Measurements from ENCODE around the gene SACM1L. TPM values are rescaled to one million over a fixed set of nuclear protein-coding genes. Genes with fewer than 3 reads are reported as not detected.

SACM1L gene
- total RNA-seq, 1 donor from 2014 or later, result 26.6 TPM

DNA sequence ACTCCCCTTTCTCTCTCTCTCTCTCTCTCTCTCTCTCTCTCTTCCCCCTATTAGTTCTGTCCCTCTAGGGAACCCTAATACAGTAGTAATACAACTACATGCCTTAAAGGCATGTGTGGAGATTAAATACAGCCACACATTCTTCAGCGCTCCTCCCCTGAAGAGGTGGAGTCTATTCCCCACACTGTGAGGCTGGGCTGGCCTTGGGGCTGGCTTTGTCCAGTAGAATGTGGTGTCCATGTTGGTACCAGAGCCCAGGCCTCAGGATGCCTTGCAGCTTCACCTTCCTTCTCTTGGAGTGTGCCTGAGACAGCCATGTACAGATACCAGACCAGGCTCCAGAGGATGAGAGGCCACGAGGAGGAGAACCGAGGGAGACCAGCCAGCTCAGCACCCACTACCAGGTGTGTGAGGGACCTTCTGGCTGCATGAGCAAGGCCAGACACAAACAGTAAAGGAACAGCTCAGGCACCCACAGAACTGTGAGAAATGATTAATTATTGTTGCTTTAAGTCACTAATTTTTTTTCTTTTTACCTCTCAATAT is 96.5 kb downstream of the SACM1L start:
- TF ChIP-seq, protein P1, sequence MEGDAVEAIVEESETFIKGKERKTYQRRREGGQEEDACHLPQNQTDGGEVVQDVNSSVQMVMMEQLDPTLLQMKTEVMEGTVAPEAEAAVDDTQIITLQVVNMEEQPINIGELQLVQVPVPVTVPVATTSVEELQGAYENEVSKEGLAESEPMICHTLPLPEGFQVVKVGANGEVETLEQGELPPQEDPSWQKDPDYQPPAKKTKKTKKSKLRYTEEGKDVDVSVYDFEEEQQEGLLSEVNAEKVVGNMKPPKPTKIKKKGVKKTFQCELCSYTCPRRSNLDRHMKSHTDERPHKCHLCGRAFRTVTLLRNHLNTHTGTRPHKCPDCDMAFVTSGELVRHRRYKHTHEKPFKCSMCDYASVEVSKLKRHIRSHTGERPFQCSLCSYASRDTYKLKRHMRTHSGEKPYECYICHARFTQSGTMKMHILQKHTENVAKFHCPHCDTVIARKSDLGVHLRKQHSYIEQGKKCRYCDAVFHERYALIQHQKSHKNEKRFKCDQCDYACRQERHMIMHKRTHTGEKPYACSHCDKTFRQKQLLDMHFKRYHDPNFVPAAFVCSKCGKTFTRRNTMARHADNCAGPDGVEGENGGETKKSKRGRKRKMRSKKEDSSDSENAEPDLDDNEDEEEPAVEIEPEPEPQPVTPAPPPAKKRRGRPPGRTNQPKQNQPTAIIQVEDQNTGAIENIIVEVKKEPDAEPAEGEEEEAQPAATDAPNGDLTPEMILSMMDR (IDR thresholded peaks at IDR 0.05; ENCODE audit: insufficient read depth, low read length, severe bottlenecking), result no peak
- no peak for FAIRE-seq
- peaks cover 4% of the 10 kb centered on the region for H3K27me3 ChIP-seq (ENCODE audit: control insufficient read depth, insufficient read depth, low read length)
- no peak for DNase-seq (ENCODE audit: low read depth)
- no peak overlapping the region for H3K4me3 ChIP-seq (ENCODE audit: low read depth, low read length)
- H3K36me3 ChIP-seq (ENCODE audit: control insufficient read depth, insufficient read depth, low read length), result no peaks in the 10 kb centered on the region

DNA sequence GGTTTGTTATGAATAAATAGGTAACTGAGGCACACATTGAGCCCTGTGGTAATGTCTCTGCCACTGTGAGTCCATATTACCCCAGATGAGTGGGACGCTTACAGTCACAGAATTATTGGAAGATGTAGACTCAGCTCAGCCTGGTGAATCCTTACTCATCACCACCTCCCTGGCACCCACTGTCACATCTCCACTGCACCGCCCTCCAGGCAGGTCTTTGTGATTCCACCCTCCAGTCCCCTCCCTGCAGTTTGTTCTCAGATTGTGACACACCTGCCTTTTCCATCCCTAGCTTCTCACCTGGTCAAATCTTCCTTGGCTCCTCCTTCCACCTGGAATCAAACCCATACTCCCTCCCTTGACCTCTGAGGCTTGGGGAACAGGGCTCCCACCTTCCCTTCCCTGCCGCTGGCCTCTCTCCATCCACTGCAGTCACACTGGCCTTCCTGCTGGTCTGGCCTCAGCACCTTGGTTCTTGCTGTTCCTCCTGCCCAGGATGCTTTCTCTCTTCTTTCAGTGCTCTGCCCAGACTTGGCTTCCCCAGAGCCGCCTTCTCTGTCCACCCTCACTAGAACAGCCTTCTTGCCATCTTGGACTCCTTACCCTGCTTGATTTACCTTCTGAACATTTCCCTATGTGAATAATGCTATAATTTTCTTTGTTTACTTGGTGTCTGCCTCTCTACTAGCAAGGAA is 97.8 kb downstream of the SACM1L start:
- FAIRE-seq, result peak; percentile 58

DNA sequence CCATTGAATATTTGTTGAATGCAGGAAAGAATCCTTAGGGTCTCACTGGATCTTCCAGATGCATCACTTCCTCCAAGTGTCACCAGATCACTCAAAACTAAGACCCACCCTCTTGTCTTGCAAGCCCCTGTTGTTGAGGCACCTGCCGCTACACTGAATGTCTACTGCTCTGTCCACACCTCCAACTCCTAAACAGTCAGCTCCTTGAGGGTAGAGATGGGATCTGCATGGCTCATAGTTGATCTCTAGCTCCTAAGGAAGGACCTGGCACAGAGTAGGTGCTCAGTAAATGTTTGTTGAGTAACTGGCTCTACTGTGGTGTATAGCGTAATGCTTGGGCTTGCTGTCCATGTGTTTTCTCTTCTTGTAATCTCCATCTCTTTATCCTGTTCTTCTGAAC is 98.4 kb downstream of the SACM1L start:
- DNase-seq (ENCODE audit: low read depth), result no peak
- TF ChIP-seq, protein P1 (IDR thresholded peaks at IDR 0.05; ENCODE audit: insufficient read depth, low read length, severe bottlenecking), result no peak
- no peak for FAIRE-seq
- Histone ChIP-seq H3K36me3 (ENCODE audit: control insufficient read depth, insufficient read depth, low read length) (no peaks in the 10 kb centered on the region), H3K27me3 (ENCODE audit: control insufficient read depth, insufficient read depth, low read length) (no peaks in the 10 kb centered on the region), H3K4me3 (ENCODE audit: low read depth, low read length) (no peak overlapping the region)

More for the DNA sequence above, 97.8 kb downstream of the SACM1L start:
- Histone ChIP-seq H3K27me3 (ENCODE audit: control insufficient read depth, insufficient read depth, low read length) (peaks cover 3% of the 10 kb centered on the region), H3K36me3 (ENCODE audit: control insufficient read depth, insufficient read depth, low read length) (no peaks in the 10 kb centered on the region), H3K4me3 (ENCODE audit: low read depth, low read length) (no peak overlapping the region)
- DNase-seq (ENCODE audit: low read depth), result no peak
- TF ChIP-seq, protein P1 (IDR thresholded peaks at IDR 0.05; ENCODE audit: insufficient read depth, low read length, severe bottlenecking), result no peak

DNA sequence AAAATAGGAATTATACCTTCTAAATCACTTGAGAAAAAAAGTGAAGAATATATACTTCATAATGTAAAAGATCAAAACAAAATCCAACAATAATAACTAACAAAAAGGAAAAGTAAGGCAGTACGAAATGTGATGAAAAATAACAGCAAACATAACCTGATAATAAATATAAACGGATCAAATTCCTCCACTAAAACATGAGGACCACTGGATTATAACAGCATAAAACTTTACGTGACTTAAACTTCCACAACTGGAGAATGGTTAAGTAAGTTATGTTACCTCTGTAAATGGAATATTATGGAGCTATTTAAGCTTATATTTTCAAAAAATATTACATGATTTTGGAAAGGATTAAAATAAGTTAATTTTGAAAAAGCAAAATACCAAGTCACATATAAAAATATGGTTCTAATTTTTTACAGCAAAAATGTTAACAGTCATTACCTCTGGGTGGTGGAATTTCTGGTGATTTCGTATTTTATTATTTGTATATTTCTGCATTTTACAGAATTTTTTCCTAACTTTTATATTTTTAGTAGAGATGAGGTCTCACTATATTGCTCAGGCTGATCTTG is 100.1 kb downstream of the SACM1L start:
- Histone ChIP-seq H3K36me3 (ENCODE audit: control insufficient read depth, insufficient read depth, low read length) (no peaks in the 10 kb centered on the region), H3K4me3 (ENCODE audit: low read depth, low read length) (no peak overlapping the region), H3K27me3 (ENCODE audit: control insufficient read depth, insufficient read depth, low read length) (no peaks in the 10 kb centered on the region)
- TF ChIP-seq, protein P1 (IDR thresholded peaks at IDR 0.05; ENCODE audit: insufficient read depth, low read length, severe bottlenecking), result no peak
- FAIRE-seq, result no peak
- DNase-seq (ENCODE audit: low read depth), result no peak

DNA sequence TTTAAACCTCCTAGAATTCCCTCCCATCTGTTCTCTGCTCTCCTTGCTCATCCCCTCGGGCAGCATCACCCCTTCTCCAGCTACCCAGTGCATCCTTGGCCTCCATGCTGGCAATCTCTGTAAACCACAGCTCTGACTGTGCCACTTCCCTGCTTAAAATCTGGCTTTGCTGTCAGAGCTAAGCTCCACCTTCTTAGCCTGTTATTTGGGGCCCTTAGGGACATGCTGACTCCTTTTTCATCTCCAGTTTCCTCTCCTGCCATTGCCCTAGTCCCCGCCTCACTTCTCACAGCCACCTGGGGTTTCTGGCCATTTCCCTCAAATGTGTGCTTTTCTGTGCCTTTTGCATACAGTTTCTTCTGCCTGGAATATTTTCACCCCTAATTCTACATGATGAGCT is 101.4 kb downstream of the SACM1L start:
- FAIRE-seq (no peak), DNase-seq (ENCODE audit: low read depth) (no peak)
- H3K4me3 ChIP-seq (ENCODE audit: low read depth, low read length), result no peak overlapping the region
- TF ChIP-seq, protein P1 (IDR thresholded peaks at IDR 0.05; ENCODE audit: insufficient read depth, low read length, severe bottlenecking), result no peak
- peaks cover 5% of the 10 kb centered on the region for H3K27me3 ChIP-seq (ENCODE audit: control insufficient read depth, insufficient read depth, low read length)
- no peaks in the 10 kb centered on the region for H3K36me3 ChIP-seq (ENCODE audit: control insufficient read depth, insufficient read depth, low read length)
